SK-N-SH (cell line): ENCODE data around the gene SKOR2. TPM values are rescaled to one million over a fixed set of nuclear protein-coding genes. Genes with fewer than 3 reads are reported as not detected.

Source experiments
- CTCF ChIA-PET: fragments of 300-600, 350-600 bp; formaldehyde crosslinking; extraction: SDS; loops from one replicate; lab custom pipeline; 2021; lab: Yijun Ruan, JAX
- POLR2A ChIA-PET: fragments of 350-600 bp; sonication (Branson Sonifier 250); formaldehyde crosslinking; extraction: SDS; loops from one replicate; lab custom pipeline; 2020; ENCODE audit warnings: antibody characterized with exemption, inconsistent platforms; lab: Yijun Ruan, JAX
- DNase-seq: peaks from one replicate; pipeline ENCODE4 v3.0.0; 2012
- H2AFZ ChIP-seq: fragments of 200-600 bp; sonication (generic); 2 replicates; pipeline ENCODE4 v1.8.1; 2016; ENCODE audit warnings: antibody characterized with exemption, mild to moderate bottlenecking, low read depth
- H3F3A ChIP-seq: fragments of 200-600 bp; sonication (generic); replicated peaks from 2 replicates; pipeline ENCODE3; 2016; ENCODE audit warnings: antibody characterized with exemption, mild to moderate bottlenecking; ENCODE audit not compliant: insufficient read depth
- H3K27ac ChIP-seq, 2 experiments: fragments of 200-500 bp in 1 of 2; fragments of 200-600 bp in 1 of 2; sonication (Bioruptor generic) in 1 of 2; sonication (generic), shearing (Covaris generic) in 1 of 2; 2 replicates each; pipeline versions ENCODE4 v1.5.1 to v1.6.1; 2014 to 2016; ENCODE audit warnings: low read depth in 2 of 2, inconsistent platforms in 1 of 2, low read length in 1 of 2, mild to moderate bottlenecking in 1 of 2, mixed read lengths in 1 of 2
- H3K27me3 ChIP-seq: fragments of 200-600 bp; sonication (generic), shearing (Covaris generic); 2 replicates; pipeline ENCODE4 v1.6.1; 2016; ENCODE audit warnings: mixed run types; ENCODE audit not compliant: insufficient read depth
- H3K36me3 ChIP-seq, 2 experiments: fragments of 200-500 bp in 1 of 2; fragments of 200-600 bp in 1 of 2; sonication (Bioruptor generic) in 1 of 2; sonication (generic) in 1 of 2; replicated peaks in 1 of 2; 2 replicates each; pipeline versions ENCODE3 to v1.5.1; 2014 to 2016; ENCODE audit warnings: low read length in 1 of 2, mild to moderate bottlenecking in 1 of 2; ENCODE audit not compliant: insufficient read depth in 2 of 2, control insufficient read depth in 1 of 2
- H3K4me1 ChIP-seq, 2 experiments: fragments of 200-500 bp in 1 of 2; fragments of 200-600 bp in 1 of 2; sonication (Bioruptor generic) in 1 of 2; sonication (generic), shearing (Covaris generic) in 1 of 2; 2 replicates each; pipeline versions ENCODE4 v1.5.1 to v1.6.1; 2014 to 2016; ENCODE audit warnings: low read depth in 1 of 2, low read length in 1 of 2, mixed run types in 1 of 2; ENCODE audit not compliant: insufficient read depth in 2 of 2, control insufficient read depth in 1 of 2
- H3K4me2 ChIP-seq: fragments of 200-600 bp; sonication (generic), shearing (Covaris generic); 2 replicates; pipeline ENCODE4 v1.6.1; 2017; ENCODE audit warnings: mixed run types
- H3K4me3 ChIP-seq, 2 experiments: fragments of 200-500 bp in 1 of 2; fragments of 200-600 bp in 1 of 2; sonication (Bioruptor generic) in 1 of 2; sonication (generic), shearing (Covaris generic) in 1 of 2; 2 replicates each; pipeline versions ENCODE4 v1.5.1 to v1.8.1; 2014 to 2016; ENCODE audit warnings: low read depth in 2 of 2, inconsistent platforms in 1 of 2, low read length in 1 of 2, mild to moderate bottlenecking in 1 of 2, mixed read lengths in 1 of 2, moderate library complexity in 1 of 2
- H3K79me2 ChIP-seq: fragments of 200-600 bp; sonication (generic); 2 replicates; pipeline ENCODE4 v1.8.1; 2017; ENCODE audit warnings: mild to moderate bottlenecking; ENCODE audit not compliant: insufficient read depth
- H3K9ac ChIP-seq: fragments of 200-600 bp; sonication (generic); 2 replicates; pipeline ENCODE4 v1.6.1; 2017; ENCODE audit warnings: mixed run types
- H3K9me2 ChIP-seq: fragments of 200-600 bp; sonication (generic); 2 replicates; pipeline ENCODE4 v1.6.1; 2017; ENCODE audit warnings: mixed run types
- H3K9me3 ChIP-seq: fragments of 200-600 bp; sonication (generic); 2 replicates; pipeline ENCODE4 v1.6.1; 2017; ENCODE audit warnings: mixed run types, mild to moderate bottlenecking, moderate library complexity
- H4K20me1 ChIP-seq: fragments of 200-600 bp; sonication (generic); 2 replicates; pipeline ENCODE4 v1.6.1; 2017; ENCODE audit warnings: mild to moderate bottlenecking, mixed run types; ENCODE audit not compliant: insufficient read depth
- FOSL2 ChIP-seq: IDR thresholded peaks from 2 replicates; pipeline ENCODE4 v1.4.0; 2012; ENCODE audit warnings: low read depth, mild to moderate bottlenecking, moderate library complexity, borderline replicate concordance
- FOXJ3 ChIP-seq: sonication (generic); formaldehyde crosslinking; IDR thresholded peaks from 2 replicates; pipeline ENCODE4 v1.5.1; 2020; ENCODE audit warnings: mild to moderate bottlenecking, missing genetic modification reagents
- FOXM1 ChIP-seq: IDR thresholded peaks from 2 replicates; pipeline ENCODE4 v1.4.0; 2012; ENCODE audit warnings: low read depth, mild to moderate bottlenecking
- JUND ChIP-seq: IDR thresholded peaks from 2 replicates; pipeline ENCODE4 v1.4.0; 2012
- POLR2AphosphoS5 ChIP-seq: IDR thresholded peaks from 2 replicates; pipeline ENCODE4 v1.6.1; 2012; ENCODE audit warnings: low read depth, low read length
- RAD21 ChIP-seq: IDR thresholded peaks from 2 replicates; pipeline ENCODE4 v1.6.1; 2012; ENCODE audit warnings: mild to moderate bottlenecking, low read length
- RCOR1 ChIP-seq: fragments of 150-350 bp; IDR thresholded peaks from 2 replicates; pipeline ENCODE4 v1.6.1; 2017; ENCODE audit warnings: antibody characterized with exemption, low read length
- RXRA ChIP-seq: IDR thresholded peaks from 2 replicates; pipeline ENCODE4 v1.4.0; 2012; ENCODE audit warnings: low read depth, mild to moderate bottlenecking, borderline replicate concordance
- SIN3A ChIP-seq: IDR thresholded peaks from 2 replicates; pipeline ENCODE4 v1.6.1; 2012; ENCODE audit warnings: low read depth, mild to moderate bottlenecking, low read length, moderate library complexity, borderline replicate concordance
- TAF1 ChIP-seq: IDR thresholded peaks from 2 replicates; pipeline ENCODE4 v1.6.1; 2012; ENCODE audit warnings: low read depth, mild to moderate bottlenecking, low read length, moderate library complexity, borderline replicate concordance
- TCF12 ChIP-seq: IDR thresholded peaks from 2 replicates; pipeline ENCODE4 v1.4.0; 2012
- TEAD4 ChIP-seq: IDR thresholded peaks from 2 replicates; pipeline ENCODE4 v1.4.0; 2012; ENCODE audit warnings: mild to moderate bottlenecking, borderline replicate concordance; ENCODE audit not compliant: insufficient read depth
- YY1 ChIP-seq: IDR thresholded peaks from 2 replicates; pipeline ENCODE4 v1.4.0; 2012; ENCODE audit warnings: low read depth, mild to moderate bottlenecking
- WGBS: methylation state at CpG from one replicate; pipeline ENCODE4 v1.1.6; 2017; ENCODE audit warnings: low lambda C conversion rate; 5-methylcytosine and 5-hydroxymethylcytosine counted together
- polyA plus RNA-seq, 3 experiments: library from polyadenylated mRNA; depleted of rRNA; stranded (reverse); fragments of >200 nt; gene quantifications; 2 replicates each; pipeline ENCODE4 v1.2.3, GENCODE V29; 2012
- TF ChIP-seq, protein P1 (sequence below): IDR thresholded peaks from 2 replicates; pipeline ENCODE4 v1.6.1; 2012; ENCODE audit warnings: mild to moderate bottlenecking, low read depth, low read length, moderate library complexity
- TF ChIP-seq, protein P2 (sequence below): IDR thresholded peaks from 2 replicates; pipeline ENCODE4 v1.4.0; 2012; ENCODE audit warnings: low read depth
- TF ChIP-seq, protein P3 (sequence below): IDR thresholded peaks from 2 replicates; pipeline ENCODE4 v1.4.0; 2012; ENCODE audit warnings: low read depth, borderline replicate concordance
- TF ChIP-seq, protein P4 (sequence below): fragments of 150-350 bp; IDR thresholded peaks from 2 replicates; pipeline ENCODE4 v1.6.1; 2017; ENCODE audit warnings: antibody characterized with exemption, low read length, low read depth, borderline replicate concordance
- TF ChIP-seq, protein P5 (sequence below): IDR thresholded peaks from 2 replicates; pipeline ENCODE4; 2012

The SKOR2 gene
- polyA plus RNA-seq, 1 of the 3 experiments (the other 2 are of a cell fraction): not detected

DNA sequence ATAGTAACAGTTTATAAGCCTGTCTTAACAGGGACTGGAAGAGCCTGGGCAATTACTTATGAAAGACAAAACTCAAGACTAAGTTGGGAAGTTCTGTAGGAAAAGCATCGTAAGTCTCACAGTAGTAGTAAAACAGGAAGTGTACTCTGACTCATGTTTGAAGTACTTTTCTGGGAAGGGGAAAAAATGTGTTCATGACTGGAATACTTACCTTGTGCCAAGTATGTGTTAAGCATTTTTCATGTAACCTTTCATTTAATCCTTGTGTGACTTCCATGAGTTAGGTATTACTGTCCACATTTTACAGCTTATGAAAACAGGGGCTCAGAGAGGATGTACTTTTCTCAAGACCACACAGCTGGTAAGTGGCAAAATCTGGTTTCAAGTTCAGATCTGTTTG is 13.7 kb upstream of the SKOR2 start (continued):
- TF ChIP-seq RAD21 (no peak), RXRA (no peak), YY1 (no peak)

DNA sequence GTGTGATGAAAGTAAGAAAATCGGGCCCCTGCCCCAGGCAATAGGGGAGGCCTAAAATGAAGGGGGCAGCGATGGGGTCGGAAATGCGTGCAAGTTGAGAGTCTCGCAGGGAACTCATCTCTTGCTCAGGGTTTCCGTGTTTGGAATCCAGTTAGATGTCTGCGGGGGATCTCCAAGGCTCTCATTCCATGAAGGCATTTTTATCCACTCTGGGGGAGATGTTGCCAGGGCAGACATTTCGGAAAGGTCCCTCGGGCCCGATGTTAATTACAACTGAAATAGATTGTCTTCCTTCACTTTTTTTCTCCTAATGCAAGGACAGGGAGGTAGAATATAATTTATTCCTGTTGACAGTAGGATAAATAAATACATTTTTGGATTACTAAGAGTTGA is 12.8 kb upstream of the SKOR2 start:
- no peaks in the 10 kb centered on the region for H3K9me2 ChIP-seq
- DNase-seq: no peak
- no peaks in the 10 kb centered on the region for H3K9me3 ChIP-seq
- H3K4me1 ChIP-seq: peaks cover 0 to 8% of the 10 kb centered on the region in 2 experiments; a peak in 1 of 4 replicates
- H3K36me3 ChIP-seq: no peaks in the 10 kb centered on the region
- no peaks in the 10 kb centered on the region for H3F3A ChIP-seq
- H3K27me3 ChIP-seq: peaks cover 30% of the 10 kb centered on the region; the same call in 1 of the 2 replicates
- H2AFZ ChIP-seq: no peak overlapping the region
- no peak overlapping the region for H3K4me2 ChIP-seq
- peak overlapping the region in 1 of 2 experiments; percentile 38; a peak in 1 of 4 replicates for H3K4me3 ChIP-seq
- H3K9ac ChIP-seq: no peak overlapping the region
- CTCF ChIA-PET: interaction anchor here (0.7 to 9.9 kb wide), 12 partner anchors 9 to 485 kb away, joined by 3 to 135 read pairs (median 4); partner anchors contain the start of gene SKOR2
- WGBS: 54% methylated on average over 10 of the region's 10 CpGs
- H3K79me2 ChIP-seq: no peaks in the 10 kb centered on the region
- POLR2A ChIA-PET: no interaction called here
- TF ChIP-seq, protein P1, sequence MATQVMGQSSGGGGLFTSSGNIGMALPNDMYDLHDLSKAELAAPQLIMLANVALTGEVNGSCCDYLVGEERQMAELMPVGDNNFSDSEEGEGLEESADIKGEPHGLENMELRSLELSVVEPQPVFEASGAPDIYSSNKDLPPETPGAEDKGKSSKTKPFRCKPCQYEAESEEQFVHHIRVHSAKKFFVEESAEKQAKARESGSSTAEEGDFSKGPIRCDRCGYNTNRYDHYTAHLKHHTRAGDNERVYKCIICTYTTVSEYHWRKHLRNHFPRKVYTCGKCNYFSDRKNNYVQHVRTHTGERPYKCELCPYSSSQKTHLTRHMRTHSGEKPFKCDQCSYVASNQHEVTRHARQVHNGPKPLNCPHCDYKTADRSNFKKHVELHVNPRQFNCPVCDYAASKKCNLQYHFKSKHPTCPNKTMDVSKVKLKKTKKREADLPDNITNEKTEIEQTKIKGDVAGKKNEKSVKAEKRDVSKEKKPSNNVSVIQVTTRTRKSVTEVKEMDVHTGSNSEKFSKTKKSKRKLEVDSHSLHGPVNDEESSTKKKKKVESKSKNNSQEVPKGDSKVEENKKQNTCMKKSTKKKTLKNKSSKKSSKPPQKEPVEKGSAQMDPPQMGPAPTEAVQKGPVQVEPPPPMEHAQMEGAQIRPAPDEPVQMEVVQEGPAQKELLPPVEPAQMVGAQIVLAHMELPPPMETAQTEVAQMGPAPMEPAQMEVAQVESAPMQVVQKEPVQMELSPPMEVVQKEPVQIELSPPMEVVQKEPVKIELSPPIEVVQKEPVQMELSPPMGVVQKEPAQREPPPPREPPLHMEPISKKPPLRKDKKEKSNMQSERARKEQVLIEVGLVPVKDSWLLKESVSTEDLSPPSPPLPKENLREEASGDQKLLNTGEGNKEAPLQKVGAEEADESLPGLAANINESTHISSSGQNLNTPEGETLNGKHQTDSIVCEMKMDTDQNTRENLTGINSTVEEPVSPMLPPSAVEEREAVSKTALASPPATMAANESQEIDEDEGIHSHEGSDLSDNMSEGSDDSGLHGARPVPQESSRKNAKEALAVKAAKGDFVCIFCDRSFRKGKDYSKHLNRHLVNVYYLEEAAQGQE: no peak
- TF ChIP-seq, protein P2, sequence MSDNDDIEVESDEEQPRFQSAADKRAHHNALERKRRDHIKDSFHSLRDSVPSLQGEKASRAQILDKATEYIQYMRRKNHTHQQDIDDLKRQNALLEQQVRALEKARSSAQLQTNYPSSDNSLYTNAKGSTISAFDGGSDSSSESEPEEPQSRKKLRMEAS: no peak
- TF ChIP-seq, protein P3, sequence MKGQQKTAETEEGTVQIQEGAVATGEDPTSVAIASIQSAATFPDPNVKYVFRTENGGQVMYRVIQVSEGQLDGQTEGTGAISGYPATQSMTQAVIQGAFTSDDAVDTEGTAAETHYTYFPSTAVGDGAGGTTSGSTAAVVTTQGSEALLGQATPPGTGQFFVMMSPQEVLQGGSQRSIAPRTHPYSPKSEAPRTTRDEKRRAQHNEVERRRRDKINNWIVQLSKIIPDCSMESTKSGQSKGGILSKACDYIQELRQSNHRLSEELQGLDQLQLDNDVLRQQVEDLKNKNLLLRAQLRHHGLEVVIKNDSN: no peak
- TF ChIP-seq POLR2AphosphoS5 (no peak), FOXM1 (no peak), RCOR1 (no peak), TAF1 (no peak), SIN3A (no peak), TCF12 (no peak), JUND (no peak), TEAD4 (no peak), FOSL2 (no peak), YY1 (no peak), FOXJ3 (CRISPR knock-in tag) (no peak)
- TF ChIP-seq, protein P4, sequence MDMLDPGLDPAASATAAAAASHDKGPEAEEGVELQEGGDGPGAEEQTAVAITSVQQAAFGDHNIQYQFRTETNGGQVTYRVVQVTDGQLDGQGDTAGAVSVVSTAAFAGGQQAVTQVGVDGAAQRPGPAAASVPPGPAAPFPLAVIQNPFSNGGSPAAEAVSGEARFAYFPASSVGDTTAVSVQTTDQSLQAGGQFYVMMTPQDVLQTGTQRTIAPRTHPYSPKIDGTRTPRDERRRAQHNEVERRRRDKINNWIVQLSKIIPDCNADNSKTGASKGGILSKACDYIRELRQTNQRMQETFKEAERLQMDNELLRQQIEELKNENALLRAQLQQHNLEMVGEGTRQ: no peak
- TF ChIP-seq, protein P5, sequence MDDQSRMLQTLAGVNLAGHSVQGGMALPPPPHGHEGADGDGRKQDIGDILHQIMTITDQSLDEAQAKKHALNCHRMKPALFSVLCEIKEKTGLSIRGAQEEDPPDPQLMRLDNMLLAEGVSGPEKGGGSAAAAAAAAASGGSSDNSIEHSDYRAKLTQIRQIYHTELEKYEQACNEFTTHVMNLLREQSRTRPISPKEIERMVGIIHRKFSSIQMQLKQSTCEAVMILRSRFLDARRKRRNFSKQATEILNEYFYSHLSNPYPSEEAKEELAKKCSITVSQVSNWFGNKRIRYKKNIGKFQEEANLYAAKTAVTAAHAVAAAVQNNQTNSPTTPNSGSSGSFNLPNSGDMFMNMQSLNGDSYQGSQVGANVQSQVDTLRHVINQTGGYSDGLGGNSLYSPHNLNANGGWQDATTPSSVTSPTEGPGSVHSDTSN: no peak
- H4K20me1 ChIP-seq: no peaks in the 10 kb centered on the region
- no peak overlapping the region for H3K27ac ChIP-seq
